ENCODE results near the gene ADAMTSL3.
"Not testable (repeated sequence)": the region's sequence is repeated elsewhere in the genome, so short reads cannot be mapped to it uniquely, and the experiment has no call there.

The ADAMTSL3 gene

GRCh38 chr15:83700082-83700481 lies 46.2 kb downstream of the ADAMTSL3 start:
- no peak for FAIRE-seq

GRCh38 chr15:83702314-83702713 lies 48.4 kb downstream of the ADAMTSL3 start:
- not testable (repeated sequence) for FAIRE-seq

- no peak for FAIRE-seq
These were observed 54.4 kb downstream of the ADAMTSL3 start for GRCh38 chr15:83708328-83708727.

GRCh38 chr15:83709241-83709640 lies 55.3 kb downstream of the ADAMTSL3 start:
- FAIRE-seq = no peak

GRCh38 chr15:83709811-83710210 lies 55.9 kb downstream of the ADAMTSL3 start:
- no peak for FAIRE-seq

GRCh38 chr15:83710452-83710851 lies 56.5 kb downstream of the ADAMTSL3 start:
- FAIRE-seq = no peak

- FAIRE-seq = no peak
These were observed 57.3 kb downstream of the ADAMTSL3 start for GRCh38 chr15:83711236-83711635.

GRCh38 chr15:83713242-83713641 lies 59.3 kb downstream of the ADAMTSL3 start:
- no peak for FAIRE-seq

GRCh38 chr15:83714939-83715628 lies 61.2 kb downstream of the ADAMTSL3 start:
- FAIRE-seq = no peak

GRCh38 chr15:83716605-83717004 lies 62.7 kb downstream of the ADAMTSL3 start:
- no peak for FAIRE-seq

GRCh38 chr15:83717010-83717409 lies 63.1 kb downstream of the ADAMTSL3 start:
- FAIRE-seq = no peak

- no peak for FAIRE-seq
These were observed 66.5 kb downstream of the ADAMTSL3 start for GRCh38 chr15:83720468-83720867.

- FAIRE-seq = peak; percentile 17
These were observed 67.1 kb downstream of the ADAMTSL3 start for GRCh38 chr15:83721031-83721430.

GRCh38 chr15:83721981-83722380 lies 68.1 kb downstream of the ADAMTSL3 start:
- no peak for FAIRE-seq

- FAIRE-seq = no peak
These were observed 69.3 kb downstream of the ADAMTSL3 start for GRCh38 chr15:83723216-83723615.

- no peak for FAIRE-seq
These were observed 78.3 kb downstream of the ADAMTSL3 start for GRCh38 chr15:83732196-83732595.

GRCh38 chr15:83732770-83733169 lies 78.8 kb downstream of the ADAMTSL3 start:
- FAIRE-seq = no peak

- no peak for FAIRE-seq
These were observed 79.3 kb downstream of the ADAMTSL3 start for GRCh38 chr15:83733206-83733605.

GRCh38 chr15:83733691-83734090 lies 79.8 kb downstream of the ADAMTSL3 start:
- no peak for FAIRE-seq

- FAIRE-seq = no peak
These were observed 80.6 kb downstream of the ADAMTSL3 start for GRCh38 chr15:83734487-83734886.

- no peak for FAIRE-seq
These were observed 85.7 kb downstream of the ADAMTSL3 start for GRCh38 chr15:83739629-83740028.

- FAIRE-seq = no peak
These were observed 91.8 kb downstream of the ADAMTSL3 start for GRCh38 chr15:83745771-83746170.

GRCh38 chr15:83746231-83746630 lies 92.3 kb downstream of the ADAMTSL3 start:
- peak; percentile 61 for FAIRE-seq

GRCh38 chr15:83747050-83747717 lies 93.3 kb downstream of the ADAMTSL3 start:
- FAIRE-seq = no peak

- no peak for FAIRE-seq
These were observed 93.8 kb downstream of the ADAMTSL3 start for GRCh38 chr15:83747718-83748110.
